ENCODE data around the gene FNBP1. TPM values are rescaled to one million over a fixed set of nuclear protein-coding genes. Genes with fewer than 3 reads are reported as not detected.

The FNBP1 gene
- total RNA-seq, 6 experiments from 2014 or later = 34.7 to 40.6 (median 35.5) TPM

- H3K36me3 Mint-ChIP-seq (ENCODE audit: low read depth) = peaks cover 25% of the 10 kb centered on the region
- no peak overlapping the region for H3K4me3 Mint-ChIP-seq
- H3K27ac Mint-ChIP-seq = no peak overlapping the region
- DNase-seq = no peak
- peaks cover 7% of the 10 kb centered on the region for H3K4me1 Mint-ChIP-seq (ENCODE audit: low read depth)
- peaks cover 2% of the 10 kb centered on the region; the same call in 1 of the 2 replicates for H3K27me3 Mint-ChIP-seq (ENCODE audit: insufficient read depth)
- H3K9me3 Mint-ChIP-seq = no peaks in the 10 kb centered on the region
- no peak for TF ChIP-seq CTCF (IDR thresholded peaks at IDR 0.05)
These were observed 182.1 kb downstream of the FNBP1 start for GRCh38 chr9:129860653-129861446.

DNA sequence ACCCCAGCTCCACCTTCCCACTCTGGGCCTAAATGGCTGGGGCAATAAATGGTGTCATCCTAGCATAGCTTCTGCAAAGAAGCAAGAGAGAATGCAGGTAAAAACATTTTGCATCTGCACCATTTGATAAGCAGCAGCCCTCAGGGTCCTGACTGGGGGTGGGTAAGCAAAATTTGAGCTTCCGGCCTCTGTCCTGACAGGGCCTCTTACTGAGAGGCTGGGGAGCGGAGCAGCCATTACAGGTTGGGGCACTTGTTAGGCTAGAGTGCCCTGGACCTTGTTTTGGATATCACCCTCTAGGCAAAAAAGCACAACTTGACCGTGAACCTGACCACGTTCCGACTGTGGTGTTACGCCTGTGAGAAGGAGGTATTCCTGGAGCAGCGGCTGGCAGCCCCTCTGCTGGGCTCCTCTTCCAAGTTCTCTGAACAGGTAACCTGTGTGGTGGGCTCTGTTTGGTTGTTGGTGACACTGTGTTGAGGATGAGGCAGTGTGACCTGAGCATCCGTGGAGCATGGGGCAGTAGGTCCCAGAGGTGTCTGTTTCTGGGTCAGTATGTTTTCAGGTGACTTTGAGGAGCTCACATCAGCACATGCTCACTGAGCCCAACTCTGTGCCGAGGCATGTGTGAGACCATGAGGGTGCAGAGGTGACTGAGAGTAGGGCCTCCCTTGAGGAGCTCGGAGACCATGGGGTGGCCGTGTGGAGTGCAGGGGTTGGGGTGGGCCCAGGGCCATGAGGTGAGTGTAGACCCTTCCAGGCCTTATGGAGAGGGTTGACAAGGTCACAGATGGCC lies 184.6 kb downstream of the FNBP1 start:
- TF ChIP-seq CTCF (IDR thresholded peaks at IDR 0.05) = no peak
- peaks cover 4% of the 10 kb centered on the region for H3K4me1 Mint-ChIP-seq (ENCODE audit: low read depth)

GRCh38 chr9:129857207-129857606 lies 185.8 kb downstream of the FNBP1 start:
- no peaks in the 10 kb centered on the region for H3K9me3 Mint-ChIP-seq
- H3K27ac Mint-ChIP-seq = no peak overlapping the region
- no peaks in the 10 kb centered on the region for H3K4me1 Mint-ChIP-seq (ENCODE audit: low read depth)
- DNase-seq = no peak
- no peak overlapping the region for H3K4me3 Mint-ChIP-seq
- TF ChIP-seq CTCF (IDR thresholded peaks at IDR 0.05) = no peak
- peaks cover 34% of the 10 kb centered on the region for H3K36me3 Mint-ChIP-seq (ENCODE audit: low read depth)
- peaks cover 2% of the 10 kb centered on the region; the same call in 1 of the 2 replicates for H3K27me3 Mint-ChIP-seq (ENCODE audit: insufficient read depth)

More for the DNA sequence above, 184.6 kb downstream of the FNBP1 start:
- Mint-ChIP-seq H3K9me3 (no peaks in the 10 kb centered on the region), H3K36me3 (ENCODE audit: low read depth) (peaks cover 35% of the 10 kb centered on the region), H3K27ac (no peak overlapping the region), H3K4me3 (no peak overlapping the region), H3K27me3 (ENCODE audit: insufficient read depth) (peaks cover 2% of the 10 kb centered on the region; the same call in 1 of the 2 replicates)
- no peak for DNase-seq

- no peak overlapping the region for H3K27ac Mint-ChIP-seq
These were observed 188.3 kb downstream of the FNBP1 start for GRCh38 chr9:129854588-129855110.

More at GRCh38 chr9:129854588-129855110, 188.3 kb downstream of the FNBP1 start:
- H3K9me3 Mint-ChIP-seq = no peaks in the 10 kb centered on the region
- DNase-seq = no peak
- no peaks in the 10 kb centered on the region for H3K4me1 Mint-ChIP-seq (ENCODE audit: low read depth)
- H3K27me3 Mint-ChIP-seq (ENCODE audit: insufficient read depth) = no peaks in the 10 kb centered on the region; the same call in 1 of the 2 replicates
- no peak for TF ChIP-seq CTCF (IDR thresholded peaks at IDR 0.05)
- H3K36me3 Mint-ChIP-seq (ENCODE audit: low read depth) = peaks cover 35% of the 10 kb centered on the region
- H3K4me3 Mint-ChIP-seq = no peak overlapping the region
